Astrocyte (in vitro differentiated cells and primary cell): Measurements from ENCODE around the gene IL17RD. TPM values are rescaled to one million over a fixed set of nuclear protein-coding genes. Genes with fewer than 3 reads are reported as not detected.

ENCODE experiments used
- DNase-seq: peaks from one replicate; pipeline ENCODE4 v3.0.0-alpha.2; 2010; ENCODE audit warnings: low read depth
- FAIRE-seq: peaks from 2 replicates; lab custom pipeline; 2011; peaks lifted over from hg19 to GRCh38; lab: Jason Lieb, UNC
- H2AFZ ChIP-seq: 2 replicates; pipeline ENCODE4 v1.6.0; 2012; ENCODE audit warnings: low read depth, low read length, inconsistent platforms
- H3K27ac ChIP-seq: 2 replicates; pipeline ENCODE4 v1.5.1; 2011; ENCODE audit warnings: low read depth, low read length, inconsistent platforms
- H3K27me3 ChIP-seq: 2 replicates; pipeline ENCODE4 v1.6.0; 2011; ENCODE audit warnings: low read length, inconsistent platforms; ENCODE audit not compliant: insufficient read depth
- H3K36me3 ChIP-seq: 2 replicates; pipeline ENCODE4 v1.5.1; 2011; ENCODE audit warnings: low read length, inconsistent platforms; ENCODE audit not compliant: insufficient read depth
- H3K4me1 ChIP-seq: 2 replicates; pipeline ENCODE4 v1.5.1; 2011; ENCODE audit warnings: low read length, inconsistent platforms; ENCODE audit not compliant: insufficient read depth
- H3K4me2 ChIP-seq: 2 replicates; pipeline ENCODE4 v1.6.0; 2012; ENCODE audit warnings: low read length, inconsistent platforms
- H3K4me3 ChIP-seq: 2 replicates; pipeline ENCODE4 v1.5.1; 2011; ENCODE audit warnings: low read depth, mild to moderate bottlenecking, low read length, inconsistent platforms; ENCODE audit not compliant: insufficient read depth
- H3K79me2 ChIP-seq: 2 replicates; pipeline ENCODE4 v1.6.0; 2012; ENCODE audit warnings: mild to moderate bottlenecking, low read length, inconsistent platforms; ENCODE audit not compliant: insufficient read depth
- H3K9ac ChIP-seq: 2 replicates; pipeline ENCODE4 v1.6.0; 2012; ENCODE audit warnings: mild to moderate bottlenecking, low read length, inconsistent platforms
- H3K9me3 ChIP-seq: 2 replicates; pipeline ENCODE4 v1.5.1; 2012; ENCODE audit warnings: low read depth, mild to moderate bottlenecking, low read length, inconsistent platforms; ENCODE audit not compliant: insufficient read depth
- H4K20me1 ChIP-seq: 2 replicates; pipeline ENCODE4 v1.6.0; 2012; ENCODE audit warnings: low read length, inconsistent platforms; ENCODE audit not compliant: insufficient read depth
- H3K27ac Mint-ChIP-seq: one replicate; pipeline ENCODE4 v1.8.0; 2021; ENCODE audit warnings: mild to moderate bottlenecking, mixed read lengths; ENCODE audit not compliant: unreplicated experiment
- H3K27me3 Mint-ChIP-seq: one replicate; pipeline ENCODE4 v1.8.0; 2021; ENCODE audit warnings: low read depth, mixed read lengths; ENCODE audit not compliant: unreplicated experiment
- H3K36me3 Mint-ChIP-seq: one replicate; pipeline ENCODE4 v1.8.0; 2021; ENCODE audit warnings: low read depth, mixed read lengths; ENCODE audit not compliant: unreplicated experiment
- H3K4me1 Mint-ChIP-seq: one replicate; pipeline ENCODE4 v1.8.0; 2021; ENCODE audit warnings: low read depth, mixed read lengths; ENCODE audit not compliant: unreplicated experiment
- H3K4me3 Mint-ChIP-seq: one replicate; pipeline ENCODE4 v1.8.0; 2021; ENCODE audit warnings: mild to moderate bottlenecking, moderate library complexity, mixed read lengths; ENCODE audit not compliant: unreplicated experiment
- H3K9me3 Mint-ChIP-seq: one replicate; pipeline ENCODE4 v1.8.0; 2021; ENCODE audit warnings: mild to moderate bottlenecking, mixed read lengths; ENCODE audit not compliant: unreplicated experiment
- EZH2 ChIP-seq: IDR thresholded peaks from 2 replicates; pipeline ENCODE4 v1.6.1; 2012; ENCODE audit warnings: mild to moderate bottlenecking, low read length, inconsistent platforms; ENCODE audit not compliant: insufficient read depth
- total RNA-seq: library from RNA; stranded (reverse); gene quantifications from 2 replicates; pipeline ENCODE4 v1.2.1, GENCODE V29; 2021
- TF ChIP-seq, protein P1 (sequence below): IDR thresholded peaks from 2 replicates; pipeline ENCODE4 v1.5.1; 2011; ENCODE audit warnings: low read depth, mild to moderate bottlenecking, inconsistent platforms, low read length, moderate library complexity; ENCODE audit not compliant: insufficient read depth

Gene IL17RD
- total RNA-seq, 1 donor from 2014 or later, result 13.0 TPM

DNA sequence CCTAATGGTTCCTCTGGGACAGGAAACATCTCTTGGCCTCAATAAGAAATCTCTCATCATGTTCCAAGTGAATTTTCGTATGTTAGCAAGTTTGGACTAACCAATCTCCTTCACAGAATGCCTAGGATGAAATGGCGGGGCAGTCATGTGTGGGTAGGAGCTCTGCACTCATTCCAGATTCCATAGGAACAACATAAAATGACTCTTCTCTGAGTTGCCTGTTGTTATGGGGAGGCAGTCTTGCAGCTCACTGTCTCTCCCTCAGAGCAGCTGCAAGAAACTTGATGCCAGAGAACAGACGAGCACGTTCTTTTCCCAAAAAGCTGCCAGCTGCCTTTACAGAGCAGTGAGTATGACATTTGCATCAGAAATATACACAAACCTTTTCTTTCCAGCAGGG, 70.6 kb downstream of the IL17RD start:
- Histone ChIP-seq H3K4me3 (no peak overlapping the region), H3K79me2 (no peaks in the 10 kb centered on the region), H3K9me3 (no peaks in the 10 kb centered on the region), H3K4me1 (peaks cover 8% of the 10 kb centered on the region), H3K9ac (no peak overlapping the region), H4K20me1 (no peaks in the 10 kb centered on the region), H3K27ac (no peak overlapping the region), H2AFZ (no peak overlapping the region), H3K4me2 (no peak overlapping the region), H3K36me3 (no peaks in the 10 kb centered on the region), H3K27me3 (no peaks in the 10 kb centered on the region)
- no peak for DNase-seq
- FAIRE-seq, result no peak
- H3K27ac Mint-ChIP-seq, result no peak overlapping the region
- TF ChIP-seq, protein P1, sequence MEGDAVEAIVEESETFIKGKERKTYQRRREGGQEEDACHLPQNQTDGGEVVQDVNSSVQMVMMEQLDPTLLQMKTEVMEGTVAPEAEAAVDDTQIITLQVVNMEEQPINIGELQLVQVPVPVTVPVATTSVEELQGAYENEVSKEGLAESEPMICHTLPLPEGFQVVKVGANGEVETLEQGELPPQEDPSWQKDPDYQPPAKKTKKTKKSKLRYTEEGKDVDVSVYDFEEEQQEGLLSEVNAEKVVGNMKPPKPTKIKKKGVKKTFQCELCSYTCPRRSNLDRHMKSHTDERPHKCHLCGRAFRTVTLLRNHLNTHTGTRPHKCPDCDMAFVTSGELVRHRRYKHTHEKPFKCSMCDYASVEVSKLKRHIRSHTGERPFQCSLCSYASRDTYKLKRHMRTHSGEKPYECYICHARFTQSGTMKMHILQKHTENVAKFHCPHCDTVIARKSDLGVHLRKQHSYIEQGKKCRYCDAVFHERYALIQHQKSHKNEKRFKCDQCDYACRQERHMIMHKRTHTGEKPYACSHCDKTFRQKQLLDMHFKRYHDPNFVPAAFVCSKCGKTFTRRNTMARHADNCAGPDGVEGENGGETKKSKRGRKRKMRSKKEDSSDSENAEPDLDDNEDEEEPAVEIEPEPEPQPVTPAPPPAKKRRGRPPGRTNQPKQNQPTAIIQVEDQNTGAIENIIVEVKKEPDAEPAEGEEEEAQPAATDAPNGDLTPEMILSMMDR, result no peak
- no peak for TF ChIP-seq EZH2
- no peak overlapping the region for H3K4me3 Mint-ChIP-seq
- H3K36me3 Mint-ChIP-seq, result peaks cover 9% of the 10 kb centered on the region
- H3K9me3 Mint-ChIP-seq, result no peaks in the 10 kb centered on the region
- H3K27me3 Mint-ChIP-seq, result peaks cover 1% of the 10 kb centered on the region
- peaks cover 15% of the 10 kb centered on the region for H3K4me1 Mint-ChIP-seq

GRCh38 chr3:57093971-57094535, 71.1 kb downstream of the IL17RD start:
- no peak for FAIRE-seq
- peaks cover 9% of the 10 kb centered on the region for H3K36me3 Mint-ChIP-seq

DNA sequence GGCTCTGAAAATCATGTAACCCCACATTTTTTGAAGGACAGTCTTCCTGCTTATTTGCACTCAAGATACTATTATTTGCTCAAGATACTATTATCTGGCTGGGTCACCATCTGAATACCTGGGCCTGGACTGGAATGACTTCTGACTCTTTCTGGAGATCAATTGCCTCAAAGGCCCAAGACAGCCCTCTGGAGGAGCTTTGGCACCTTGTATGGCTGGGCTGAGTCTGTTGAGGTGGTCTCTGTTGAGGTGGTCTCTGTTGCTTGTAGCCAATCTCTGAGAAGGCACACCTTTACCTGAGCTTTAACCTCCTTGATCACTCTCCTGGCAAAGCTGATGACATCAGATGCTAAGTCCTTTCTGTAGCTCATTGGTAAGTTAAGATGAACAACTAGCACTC, 71.7 kb downstream of the IL17RD start:
- Histone ChIP-seq H3K4me3 (no peak overlapping the region), H3K79me2 (no peaks in the 10 kb centered on the region), H3K4me1 (peaks cover 8% of the 10 kb centered on the region), H3K27me3 (no peaks in the 10 kb centered on the region), H4K20me1 (no peaks in the 10 kb centered on the region), H3K27ac (no peak overlapping the region), H3K9ac (no peak overlapping the region), H3K36me3 (no peaks in the 10 kb centered on the region), H3K9me3 (no peaks in the 10 kb centered on the region), H3K4me2 (no peak overlapping the region), H2AFZ (no peak overlapping the region)
- no peak overlapping the region for H3K4me3 Mint-ChIP-seq
- TF ChIP-seq EZH2, result no peak
- TF ChIP-seq, protein P1, result no peak
- peaks cover 1% of the 10 kb centered on the region for H3K27me3 Mint-ChIP-seq
- H3K4me1 Mint-ChIP-seq, result peaks cover 12% of the 10 kb centered on the region
- DNase-seq (no peak), FAIRE-seq (no peak)
- H3K36me3 Mint-ChIP-seq, result peaks cover 9% of the 10 kb centered on the region
- no peak overlapping the region for H3K27ac Mint-ChIP-seq
- H3K9me3 Mint-ChIP-seq, result no peaks in the 10 kb centered on the region

More at GRCh38 chr3:57093971-57094535, 71.1 kb downstream of the IL17RD start:
- Histone ChIP-seq H3K27ac (no peak overlapping the region), H3K79me2 (no peaks in the 10 kb centered on the region), H3K4me3 (no peak overlapping the region), H3K9me3 (no peaks in the 10 kb centered on the region), H3K4me2 (no peak overlapping the region), H2AFZ (no peak overlapping the region), H3K27me3 (no peaks in the 10 kb centered on the region), H3K4me1 (peaks cover 8% of the 10 kb centered on the region), H4K20me1 (no peaks in the 10 kb centered on the region), H3K36me3 (no peaks in the 10 kb centered on the region), H3K9ac (no peak overlapping the region)
- no peak for DNase-seq
- Mint-ChIP-seq H3K4me1 (peaks cover 12% of the 10 kb centered on the region), H3K27me3 (peaks cover 1% of the 10 kb centered on the region), H3K9me3 (no peaks in the 10 kb centered on the region), H3K27ac (no peak overlapping the region), H3K4me3 (no peak overlapping the region)
- TF ChIP-seq, protein P1, result no peak
- no peak for TF ChIP-seq EZH2
